HepG2 (cell line): Measurements from ENCODE around the gene ROM1. TPM values are rescaled to one million over a fixed set of nuclear protein-coding genes. Genes with fewer than 3 reads are reported as not detected.

Source experiments
- ATAC-seq: fragments of 200-7000 bp; cut with Tn5 transposase; 3 replicates; pipeline ENCODE4 v1.9.1; 2020; ENCODE audit warnings: mild to moderate bottlenecking, moderate library complexity
- BruUV-seq: library from RNA; stranded (reverse); fragments of 400-500 nt; replicated peaks from 2 replicates; lab custom pipeline; 2021; lab: Mats Ljungman, UMichigan
- CTCF ChIA-PET: fragments of 300-600 bp; formaldehyde crosslinking; extraction: SDS; loops from one replicate; lab custom pipeline; 2021; ENCODE audit warnings: low total read pairs, inconsistent platforms, low intra/inter-chr PET ratio; lab: Yijun Ruan, JAX
- POLR2A ChIA-PET: fragments of 350-600 bp; sonication (Branson Sonifier 250); formaldehyde crosslinking; loops from one replicate; lab custom pipeline; 2020; ENCODE audit warnings: antibody characterized with exemption, inconsistent platforms; lab: Yijun Ruan, JAX
- DNase-seq: peaks from one replicate; pipeline ENCODE4 v3.0.0-alpha.2; 2015; ENCODE audit warnings: low spot score
- FAIRE-seq: peaks from 3 replicates; lab custom pipeline; 2011; peaks lifted over from hg19 to GRCh38; lab: Jason Lieb, UNC
- H2AFZ ChIP-seq: one replicate; pipeline ENCODE4 v1.6.1; 2011; ENCODE audit warnings: low read length, inconsistent platforms
- H3K27ac ChIP-seq: fragments of 300-600 bp; 3 replicates; pipeline ENCODE4 v1.8.0; 2011; ENCODE audit warnings: mixed run types, mild to moderate bottlenecking, mixed read lengths, low read length, inconsistent platforms; ENCODE audit not compliant: insufficient read depth; ENCODE audit errors: extremely low read length
- H3K27me3 ChIP-seq, 2 experiments: fragments of 200-600 bp in 1 of 2; 2 replicates in 1 of 2; 3 replicates in 1 of 2; pipeline versions ENCODE4 v1.6.0 to v1.8.0; 2011; ENCODE audit warnings: low read length in 2 of 2, mild to moderate bottlenecking in 2 of 2, moderate library complexity in 2 of 2, inconsistent platforms in 1 of 2; ENCODE audit not compliant: insufficient read depth in 2 of 2, control insufficient read depth in 1 of 2
- H3K36me3 ChIP-seq, 2 experiments: fragments of 200-600 bp in 1 of 2; replicated peaks in 1 of 2; 2 replicates in 1 of 2; 3 replicates in 1 of 2; pipeline versions ENCODE4 v1.5.1 to v1.8.0; 2011; ENCODE audit warnings: low read length in 2 of 2, inconsistent platforms in 1 of 2; ENCODE audit not compliant: insufficient read depth in 2 of 2, control insufficient read depth in 1 of 2
- H3K4me1 ChIP-seq: 2 replicates; pipeline ENCODE4 v1.5.1; 2012; ENCODE audit warnings: low read length, inconsistent platforms; ENCODE audit not compliant: insufficient read depth
- H3K4me2 ChIP-seq: 2 replicates; pipeline ENCODE4 v1.6.0; 2011; ENCODE audit warnings: low read depth, low read length, inconsistent platforms
- H3K4me3 ChIP-seq, 3 experiments: fragments of 200-600 bp in 1 of 3; sonication (generic), shearing (Covaris generic) in 1 of 3; replicated peaks in 1 of 3; 2 replicates each; pipeline ENCODE4 v1.5.1; 2011 to 2016; ENCODE audit warnings: low read length in 3 of 3, inconsistent platforms in 2 of 3, low read depth in 2 of 3, mild to moderate bottlenecking in 2 of 3, control low read depth in 1 of 3, mixed read lengths in 1 of 3; ENCODE audit not compliant: insufficient read depth in 1 of 3
- H3K79me2 ChIP-seq: one replicate; pipeline ENCODE4 v1.6.1; 2011; ENCODE audit warnings: low read length, inconsistent platforms; ENCODE audit not compliant: insufficient read depth
- H3K9ac ChIP-seq: 2 replicates; pipeline ENCODE4 v1.6.0; 2011; ENCODE audit warnings: mild to moderate bottlenecking, low read depth, low read length, inconsistent platforms; ENCODE audit not compliant: insufficient read depth
- H3K9me3 ChIP-seq: 2 replicates; pipeline ENCODE4 v1.5.1; 2012; ENCODE audit warnings: mild to moderate bottlenecking, low read length
- H4K20me1 ChIP-seq: 2 replicates; pipeline ENCODE4 v1.6.0; 2011; ENCODE audit warnings: inconsistent platforms, mild to moderate bottlenecking, low read length, moderate library complexity; ENCODE audit not compliant: insufficient read depth
- BCL6 ChIP-seq: IDR thresholded peaks from 2 replicates; pipeline ENCODE4 v1.6.1; 2016; ENCODE audit warnings: missing genetic modification reagents, missing compliant biosample characterization
- HHEX ChIP-seq: IDR thresholded peaks from 2 replicates; pipeline ENCODE4 v1.6.1; 2016; ENCODE audit warnings: control low read depth
- MYC ChIP-seq: sonication (generic); formaldehyde crosslinking; IDR thresholded peaks from 2 replicates; pipeline ENCODE4 v1.9.0; 2021; ENCODE audit warnings: missing genetic modification reagents, borderline replicate concordance
- NCOA2 ChIP-seq: sonication (generic); formaldehyde crosslinking; IDR thresholded peaks from 2 replicates; pipeline ENCODE4 v1.8.0; 2022; ENCODE audit warnings: inconsistent platforms
- ZFP36L1 ChIP-seq: sonication (generic); formaldehyde crosslinking; IDR thresholded peaks from 2 replicates; pipeline ENCODE4 v1.8.0; 2022; ENCODE audit warnings: mild to moderate bottlenecking, missing genetic modification reagents, moderate library complexity
- ZMYM2 ChIP-seq: sonication (generic); formaldehyde crosslinking; IDR thresholded peaks from 2 replicates; pipeline ENCODE4 v1.8.0; 2022; ENCODE audit warnings: mild to moderate bottlenecking, missing genetic modification reagents
- ZNF180 ChIP-seq: sonication (generic); formaldehyde crosslinking; IDR thresholded peaks from 2 replicates; pipeline ENCODE4 v1.4.0; 2020; ENCODE audit warnings: low read depth, missing genetic modification reagents, borderline replicate concordance
- ZNF333 ChIP-seq: sonication (generic); formaldehyde crosslinking; IDR thresholded peaks from 2 replicates; pipeline ENCODE4 v1.4.0; 2020; ENCODE audit warnings: mild to moderate bottlenecking, missing genetic modification reagents, borderline replicate concordance
- ZNF496 ChIP-seq: sonication (generic); formaldehyde crosslinking; IDR thresholded peaks from 2 replicates; pipeline ENCODE4 v1.8.1; 2023; ENCODE audit warnings: mild to moderate bottlenecking, moderate library complexity, missing genetic modification reagents; ENCODE audit not compliant: insufficient replicate concordance
- WGBS: methylation state at CpG from one replicate; pipeline ENCODE4 v1.1.6; 2017; ENCODE audit warnings: low lambda C conversion rate; 5-methylcytosine and 5-hydroxymethylcytosine counted together
- in situ Hi-C: cut with HindIII; loops from 2 replicates; pipeline ENCODE4 v1.10.0; 2017; ENCODE audit warnings: low pct_unique_long_range_greater_than_20kb; ENCODE audit not compliant: extremely low pct_ligation_motif_present
- intact Hi-C: fragments of 100-400 bp; cut with micrococcal nuclease; formaldehyde crosslinking; loops from one replicate; pipeline ENCODE4 v1.10.0; 2022; ENCODE audit not compliant: unreplicated experiment
- polyA plus RNA-seq, 8 experiments: library from polyadenylated mRNA; depleted of rRNA in 3 of 8; stranded (reverse) in 7 of 8; unstranded in 1 of 8; fragments of >200 nt; fragmentation: Illumina TruSeq in 4 of 8; extraction: Trizol in 4 of 8; gene quantifications; 2 replicates each; pipeline versions ENCODE4 v1.2.1 to v1.2.3, GENCODE V29; 2011 to 2016; ENCODE audit warnings: low read depth in 4 of 8, missing spikeins in 1 of 8, mixed read lengths in 1 of 8; ENCODE audit not compliant: insufficient read depth in 1 of 8
- total RNA-seq, 5 experiments: library from RNA; depleted of rRNA; stranded (reverse); fragments of >200 nt; fragmentation: Illumina TruSeq; extraction: Trizol; gene quantifications; 2 replicates each; pipeline ENCODE4 v1.2.3, GENCODE V29; 2016; ENCODE audit warnings: low read depth in 1 of 5
- TF ChIP-seq, protein P1 (sequence below): sonication (generic); formaldehyde crosslinking; IDR thresholded peaks from 2 replicates; pipeline ENCODE4 v1.4.0; 2020; ENCODE audit warnings: missing genetic modification reagents
- TF ChIP-seq, protein P2 (sequence below): IDR thresholded peaks from 2 replicates; pipeline ENCODE4 v1.6.1; 2012; ENCODE audit warnings: low read length, improper control_type of control experiment
- TF ChIP-seq, protein P3 (sequence below): IDR thresholded peaks from 2 replicates; pipeline ENCODE4 v1.4.0; 2020; ENCODE audit warnings: mild to moderate bottlenecking, missing genetic modification reagents

The ROM1 gene
- total and polyA plus RNA-seq, 2 of the 13 experiments (the other 11 are each of a cell fraction or from before 2014, with no cell fraction given) = 1.2 to 2.4 TPM

DNA sequence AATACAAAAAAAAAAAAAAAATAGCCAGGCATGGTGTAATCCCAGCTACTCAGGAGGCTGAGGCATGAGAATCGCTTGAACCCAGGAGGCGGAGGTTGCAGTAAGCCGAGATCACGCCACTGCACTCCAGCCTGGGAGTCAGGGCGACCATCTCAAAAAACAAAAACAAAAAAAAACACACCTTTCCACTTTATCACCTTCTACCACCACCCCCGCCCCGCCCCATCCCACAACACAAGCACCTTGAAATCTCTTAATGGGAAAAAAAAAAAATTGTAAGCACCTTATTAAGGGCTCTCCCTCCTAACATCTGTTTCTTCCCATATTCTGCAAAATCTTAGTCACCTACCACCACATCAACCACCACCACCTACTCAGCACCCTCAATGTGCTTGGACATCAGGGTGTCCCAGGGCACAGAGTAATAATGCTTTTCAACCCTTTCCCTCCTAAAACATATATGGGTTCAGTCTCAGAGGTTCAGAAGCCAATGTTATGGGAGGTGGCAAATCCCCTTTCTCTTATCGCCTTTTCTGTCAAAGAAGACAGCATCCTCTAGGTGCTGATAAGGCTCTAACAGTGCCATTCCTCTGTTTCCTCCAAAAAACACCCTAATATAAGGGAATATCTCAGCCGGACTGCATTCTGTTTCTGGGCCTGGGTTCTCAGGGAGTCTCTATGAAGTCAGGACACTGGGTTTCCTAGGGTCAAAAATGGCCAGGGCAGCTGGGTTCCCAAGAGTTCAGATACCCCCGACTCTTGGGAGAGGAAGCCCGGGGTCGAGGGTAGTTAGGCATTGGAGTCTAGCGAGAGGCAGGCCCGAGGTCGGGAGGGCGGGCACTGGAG lies 39.3 kb downstream of the ROM1 start:
- no peaks in the 10 kb centered on the region for H3K27me3 ChIP-seq
- H3K27ac ChIP-seq = peak overlapping the region; percentile 84
- in situ Hi-C loops (no loop called here), intact Hi-C loops (loop anchor here (5.0 kb wide), 2 partner anchors 40 to 60 kb away; partner anchors contain the start of genes EML3, ROM1 and TUT1)
- peaks cover 39% of the 10 kb centered on the region for H3K4me1 ChIP-seq
- no peaks in the 10 kb centered on the region; the same call in 1 of the 2 replicates for H4K20me1 ChIP-seq
- DNase-seq = no peak
- WGBS = 59% methylated on average over 9 of the region's 16 CpGs
- ATAC-seq = peak; percentile 16
- peaks cover 4 to 14% of the 10 kb centered on the region in 2 experiments; a peak in 3 of 5 replicates for H3K36me3 ChIP-seq
- no peak for FAIRE-seq
- no peak overlapping the region for H2AFZ ChIP-seq
- peak overlapping the region; percentile 88 to 92 (median 89) for H3K4me3 ChIP-seq
- H3K4me2 ChIP-seq = peak overlapping the region; percentile 97
- POLR2A ChIA-PET = interaction anchor here (0.6 to 6.3 kb wide), 26 partner anchors 8 to 187 kb away, joined by 3 to 186 read pairs (median 6); partner anchors contain the start of genes B3GAT3, BSCL2, C11orf98 and CSKMT
- H3K9me3 ChIP-seq = no peaks in the 10 kb centered on the region
- H3K9ac ChIP-seq = peak overlapping the region; percentile 97
- BruUV-seq = TSS peak; percentile 79
- CTCF ChIA-PET = no interaction called here
- H3K79me2 ChIP-seq = peaks cover 20% of the 10 kb centered on the region
- TF ChIP-seq ZMYM2 (no peak), ZNF180 (CRISPR knock-in tag) (no peak), ZFP36L1 (CRISPR knock-in tag) (no peak), NCOA2 (CRISPR knock-in tag) (no peak), BCL6 (CRISPR knock-in tag) (0 out of 2 replicates have a peak, but pooled peaks have one; percentile 0), MYC (CRISPR knock-in tag) (no peak), HHEX (CRISPR knock-in tag) (no peak), ZNF333 (CRISPR knock-in tag) (0 out of 2 replicates have a peak, but pooled peaks have one; percentile 17), ZNF496 (CRISPR knock-in tag) (no peak)
- TF ChIP-seq, protein P1, sequence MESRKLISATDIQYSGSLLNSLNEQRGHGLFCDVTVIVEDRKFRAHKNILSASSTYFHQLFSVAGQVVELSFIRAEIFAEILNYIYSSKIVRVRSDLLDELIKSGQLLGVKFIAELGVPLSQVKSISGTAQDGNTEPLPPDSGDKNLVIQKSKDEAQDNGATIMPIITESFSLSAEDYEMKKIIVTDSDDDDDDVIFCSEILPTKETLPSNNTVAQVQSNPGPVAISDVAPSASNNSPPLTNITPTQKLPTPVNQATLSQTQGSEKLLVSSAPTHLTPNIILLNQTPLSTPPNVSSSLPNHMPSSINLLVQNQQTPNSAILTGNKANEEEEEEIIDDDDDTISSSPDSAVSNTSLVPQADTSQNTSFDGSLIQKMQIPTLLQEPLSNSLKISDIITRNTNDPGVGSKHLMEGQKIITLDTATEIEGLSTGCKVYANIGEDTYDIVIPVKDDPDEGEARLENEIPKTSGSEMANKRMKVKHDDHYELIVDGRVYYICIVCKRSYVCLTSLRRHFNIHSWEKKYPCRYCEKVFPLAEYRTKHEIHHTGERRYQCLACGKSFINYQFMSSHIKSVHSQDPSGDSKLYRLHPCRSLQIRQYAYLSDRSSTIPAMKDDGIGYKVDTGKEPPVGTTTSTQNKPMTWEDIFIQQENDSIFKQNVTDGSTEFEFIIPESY (CRISPR knock-in tag) = no peak
- TF ChIP-seq, protein P2, sequence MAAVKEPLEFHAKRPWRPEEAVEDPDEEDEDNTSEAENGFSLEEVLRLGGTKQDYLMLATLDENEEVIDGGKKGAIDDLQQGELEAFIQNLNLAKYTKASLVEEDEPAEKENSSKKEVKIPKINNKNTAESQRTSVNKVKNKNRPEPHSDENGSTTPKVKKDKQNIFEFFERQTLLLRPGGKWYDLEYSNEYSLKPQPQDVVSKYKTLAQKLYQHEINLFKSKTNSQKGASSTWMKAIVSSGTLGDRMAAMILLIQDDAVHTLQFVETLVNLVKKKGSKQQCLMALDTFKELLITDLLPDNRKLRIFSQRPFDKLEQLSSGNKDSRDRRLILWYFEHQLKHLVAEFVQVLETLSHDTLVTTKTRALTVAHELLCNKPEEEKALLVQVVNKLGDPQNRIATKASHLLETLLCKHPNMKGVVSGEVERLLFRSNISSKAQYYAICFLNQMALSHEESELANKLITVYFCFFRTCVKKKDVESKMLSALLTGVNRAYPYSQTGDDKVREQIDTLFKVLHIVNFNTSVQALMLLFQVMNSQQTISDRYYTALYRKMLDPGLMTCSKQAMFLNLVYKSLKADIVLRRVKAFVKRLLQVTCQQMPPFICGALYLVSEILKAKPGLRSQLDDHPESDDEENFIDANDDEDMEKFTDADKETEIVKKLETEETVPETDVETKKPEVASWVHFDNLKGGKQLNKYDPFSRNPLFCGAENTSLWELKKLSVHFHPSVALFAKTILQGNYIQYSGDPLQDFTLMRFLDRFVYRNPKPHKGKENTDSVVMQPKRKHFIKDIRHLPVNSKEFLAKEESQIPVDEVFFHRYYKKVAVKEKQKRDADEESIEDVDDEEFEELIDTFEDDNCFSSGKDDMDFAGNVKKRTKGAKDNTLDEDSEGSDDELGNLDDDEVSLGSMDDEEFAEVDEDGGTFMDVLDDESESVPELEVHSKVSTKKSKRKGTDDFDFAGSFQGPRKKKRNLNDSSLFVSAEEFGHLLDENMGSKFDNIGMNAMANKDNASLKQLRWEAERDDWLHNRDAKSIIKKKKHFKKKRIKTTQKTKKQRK = no peak
- TF ChIP-seq, protein P3, sequence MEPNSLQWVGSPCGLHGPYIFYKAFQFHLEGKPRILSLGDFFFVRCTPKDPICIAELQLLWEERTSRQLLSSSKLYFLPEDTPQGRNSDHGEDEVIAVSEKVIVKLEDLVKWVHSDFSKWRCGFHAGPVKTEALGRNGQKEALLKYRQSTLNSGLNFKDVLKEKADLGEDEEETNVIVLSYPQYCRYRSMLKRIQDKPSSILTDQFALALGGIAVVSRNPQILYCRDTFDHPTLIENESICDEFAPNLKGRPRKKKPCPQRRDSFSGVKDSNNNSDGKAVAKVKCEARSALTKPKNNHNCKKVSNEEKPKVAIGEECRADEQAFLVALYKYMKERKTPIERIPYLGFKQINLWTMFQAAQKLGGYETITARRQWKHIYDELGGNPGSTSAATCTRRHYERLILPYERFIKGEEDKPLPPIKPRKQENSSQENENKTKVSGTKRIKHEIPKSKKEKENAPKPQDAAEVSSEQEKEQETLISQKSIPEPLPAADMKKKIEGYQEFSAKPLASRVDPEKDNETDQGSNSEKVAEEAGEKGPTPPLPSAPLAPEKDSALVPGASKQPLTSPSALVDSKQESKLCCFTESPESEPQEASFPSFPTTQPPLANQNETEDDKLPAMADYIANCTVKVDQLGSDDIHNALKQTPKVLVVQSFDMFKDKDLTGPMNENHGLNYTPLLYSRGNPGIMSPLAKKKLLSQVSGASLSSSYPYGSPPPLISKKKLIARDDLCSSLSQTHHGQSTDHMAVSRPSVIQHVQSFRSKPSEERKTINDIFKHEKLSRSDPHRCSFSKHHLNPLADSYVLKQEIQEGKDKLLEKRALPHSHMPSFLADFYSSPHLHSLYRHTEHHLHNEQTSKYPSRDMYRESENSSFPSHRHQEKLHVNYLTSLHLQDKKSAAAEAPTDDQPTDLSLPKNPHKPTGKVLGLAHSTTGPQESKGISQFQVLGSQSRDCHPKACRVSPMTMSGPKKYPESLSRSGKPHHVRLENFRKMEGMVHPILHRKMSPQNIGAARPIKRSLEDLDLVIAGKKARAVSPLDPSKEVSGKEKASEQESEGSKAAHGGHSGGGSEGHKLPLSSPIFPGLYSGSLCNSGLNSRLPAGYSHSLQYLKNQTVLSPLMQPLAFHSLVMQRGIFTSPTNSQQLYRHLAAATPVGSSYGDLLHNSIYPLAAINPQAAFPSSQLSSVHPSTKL (CRISPR knock-in tag) = no peak
